Fibroblast of lung (primary cell): ENCODE results near the gene CAPN10. TPM values are rescaled to one million over a fixed set of nuclear protein-coding genes. Genes with fewer than 3 reads are reported as not detected.

ENCODE experiments used
- DNase-seq, 2 donors: peaks; one replicate each; pipeline versions ENCODE4 v3.0.0 to v3.0.0-alpha.2; 2010; ENCODE audit warnings: low read depth in 2 of 2
- H2AFZ ChIP-seq: 2 replicates; pipeline ENCODE4 v1.5.1; 2012; ENCODE audit warnings: low read length, control low read depth, inconsistent platforms
- H3K27ac ChIP-seq: 2 replicates; pipeline ENCODE4 v1.5.1; 2011; ENCODE audit warnings: low read length, control low read depth; ENCODE audit not compliant: insufficient read depth
- H3K27me3 ChIP-seq: 2 replicates; pipeline ENCODE4 v1.5.1; 2011; ENCODE audit warnings: mild to moderate bottlenecking, low read length; ENCODE audit not compliant: control insufficient read depth, insufficient read depth
- H3K36me3 ChIP-seq: 2 replicates; pipeline ENCODE4 v1.5.1; 2011; ENCODE audit warnings: low read length; ENCODE audit not compliant: control insufficient read depth, insufficient read depth
- H3K4me1 ChIP-seq: 2 replicates; pipeline ENCODE4 v1.5.1; 2011; ENCODE audit warnings: low read length; ENCODE audit not compliant: control insufficient read depth, insufficient read depth; ENCODE audit errors: extremely low read depth
- H3K4me2 ChIP-seq: 2 replicates; pipeline ENCODE4 v1.5.1; 2011; ENCODE audit warnings: low read length, control low read depth; ENCODE audit not compliant: insufficient read depth; ENCODE audit errors: extremely low read depth
- H3K4me3 ChIP-seq, 4 experiments: fragments of 200-600 bp in 1 of 4; sonication (generic) in 1 of 4; replicated peaks in 1 of 4; 2 replicates each; pipeline ENCODE4 v1.5.1; 2011 to 2016; ENCODE audit warnings: low read length in 4 of 4, low read depth in 3 of 4, mild to moderate bottlenecking in 3 of 4, control low read depth in 2 of 4, inconsistent platforms in 1 of 4, mixed read lengths in 1 of 4; ENCODE audit not compliant: insufficient read depth in 1 of 4; ENCODE audit errors: control extremely low read depth in 1 of 4
- H3K79me2 ChIP-seq: 2 replicates; pipeline ENCODE4 v1.5.1; 2012; ENCODE audit warnings: mild to moderate bottlenecking, low read length, inconsistent platforms; ENCODE audit not compliant: control insufficient read depth, insufficient read depth
- H3K9ac ChIP-seq: 2 replicates; pipeline ENCODE4 v1.5.1; 2011; ENCODE audit warnings: mild to moderate bottlenecking, low read length, control low read depth; ENCODE audit not compliant: insufficient read depth
- H3K9me3 ChIP-seq: 2 replicates; pipeline ENCODE4 v1.5.1; 2012; ENCODE audit warnings: low read depth, low read length; ENCODE audit not compliant: control insufficient read depth, insufficient read depth
- H4K20me1 ChIP-seq: 2 replicates; pipeline ENCODE4 v1.5.1; 2011; ENCODE audit warnings: low read length; ENCODE audit not compliant: control insufficient read depth, insufficient read depth; ENCODE audit errors: extremely low read depth
- EZH2 ChIP-seq: IDR thresholded peaks from 2 replicates; pipeline ENCODE4 v1.5.1; 2012; ENCODE audit warnings: low read length, control low read depth, mild to moderate bottlenecking; ENCODE audit errors: missing control alignments
- polyA plus RNA-seq, 2 donors: library from polyadenylated mRNA; depleted of rRNA in 1 of 2; stranded (reverse) in 1 of 2; unstranded in 1 of 2; fragments of >200 nt; gene quantifications; 2 replicates each; pipeline ENCODE4 v1.2.1, GENCODE V29; 2011 to 2012; ENCODE audit warnings: missing spikeins in 1 of 2
- total RNA-seq: library from RNA; depleted of rRNA; stranded (reverse); fragments of >200 nt; gene quantifications from 2 replicates; pipeline ENCODE4 v1.2.1, GENCODE V29; 2014
- TF ChIP-seq, protein P1 (sequence below), 2 donors: IDR thresholded peaks in 1 of 2; conservative IDR thresholded peaks in 1 of 2; 1 replicate in 1 of 2; 2 replicates in 1 of 2; pipeline ENCODE4 v1.5.1; 2011 to 2012; ENCODE audit warnings: low read length in 2 of 2, control low read depth in 1 of 2, inconsistent platforms in 1 of 2, low read depth in 1 of 2, mild to moderate bottlenecking in 1 of 2

CAPN10 gene
- total and polyA plus RNA-seq, 2 donors (not counting 1 experiment from before 2014, with no cell fraction given): 3.6 to 23.0 TPM

DNA sequence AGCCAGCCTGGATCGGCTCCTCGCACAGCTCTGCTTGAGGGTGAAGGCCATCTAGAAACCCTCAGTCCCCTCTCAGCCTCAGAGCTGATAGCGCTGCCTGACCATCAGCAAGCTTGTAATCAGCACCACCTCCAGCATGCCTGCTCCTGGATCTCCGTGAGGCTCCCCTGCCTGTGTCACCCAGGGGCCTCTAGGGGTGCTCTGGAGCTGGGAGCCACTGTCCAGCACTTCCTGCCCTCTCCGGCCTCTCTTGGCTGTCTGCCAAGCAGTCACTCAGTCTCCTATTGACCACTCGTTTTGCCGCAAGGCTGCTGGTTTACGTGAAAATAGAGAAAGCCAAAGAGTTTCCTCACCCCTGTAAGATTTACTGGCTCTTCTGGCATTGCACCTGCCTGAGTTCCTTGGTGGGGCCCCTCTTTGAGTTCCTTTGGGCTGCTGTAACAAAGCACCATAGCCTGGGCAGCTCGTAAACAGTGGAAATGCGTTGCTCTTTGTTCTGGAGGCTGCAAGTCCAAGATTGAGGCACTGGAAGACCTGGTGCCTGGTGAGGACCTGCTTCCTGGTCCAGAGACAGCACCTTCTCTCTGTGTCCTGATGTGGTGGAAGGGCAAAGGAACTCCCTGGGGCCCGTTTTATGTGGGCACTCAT lies 17.9 kb downstream of the CAPN10 start:
- H3K4me2 ChIP-seq: no peak overlapping the region
- TF ChIP-seq, protein P1, sequence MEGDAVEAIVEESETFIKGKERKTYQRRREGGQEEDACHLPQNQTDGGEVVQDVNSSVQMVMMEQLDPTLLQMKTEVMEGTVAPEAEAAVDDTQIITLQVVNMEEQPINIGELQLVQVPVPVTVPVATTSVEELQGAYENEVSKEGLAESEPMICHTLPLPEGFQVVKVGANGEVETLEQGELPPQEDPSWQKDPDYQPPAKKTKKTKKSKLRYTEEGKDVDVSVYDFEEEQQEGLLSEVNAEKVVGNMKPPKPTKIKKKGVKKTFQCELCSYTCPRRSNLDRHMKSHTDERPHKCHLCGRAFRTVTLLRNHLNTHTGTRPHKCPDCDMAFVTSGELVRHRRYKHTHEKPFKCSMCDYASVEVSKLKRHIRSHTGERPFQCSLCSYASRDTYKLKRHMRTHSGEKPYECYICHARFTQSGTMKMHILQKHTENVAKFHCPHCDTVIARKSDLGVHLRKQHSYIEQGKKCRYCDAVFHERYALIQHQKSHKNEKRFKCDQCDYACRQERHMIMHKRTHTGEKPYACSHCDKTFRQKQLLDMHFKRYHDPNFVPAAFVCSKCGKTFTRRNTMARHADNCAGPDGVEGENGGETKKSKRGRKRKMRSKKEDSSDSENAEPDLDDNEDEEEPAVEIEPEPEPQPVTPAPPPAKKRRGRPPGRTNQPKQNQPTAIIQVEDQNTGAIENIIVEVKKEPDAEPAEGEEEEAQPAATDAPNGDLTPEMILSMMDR (conservative IDR thresholded peaks at IDR 0.05 in 1 of 2, IDR thresholded peaks at IDR 0.05 in 1 of 2; ENCODE audit: low read depth in 1 of 2, low read length in 2 of 2): peak; percentile 45 to 65
- no peak for TF ChIP-seq EZH2
- no peak overlapping the region for H3K4me3 ChIP-seq
- no peak overlapping the region for H2AFZ ChIP-seq
- H3K4me1 ChIP-seq: no peaks in the 10 kb centered on the region
- no peaks in the 10 kb centered on the region for H3K79me2 ChIP-seq
- no peak overlapping the region for H3K27ac ChIP-seq
- no peaks in the 10 kb centered on the region for H4K20me1 ChIP-seq
- DNase-seq: peak; percentile 36 to 65
- no peak overlapping the region for H3K9ac ChIP-seq
- H3K9me3 ChIP-seq: no peaks in the 10 kb centered on the region
- H3K27me3 ChIP-seq: no peaks in the 10 kb centered on the region
- H3K36me3 ChIP-seq: no peaks in the 10 kb centered on the region

DNA sequence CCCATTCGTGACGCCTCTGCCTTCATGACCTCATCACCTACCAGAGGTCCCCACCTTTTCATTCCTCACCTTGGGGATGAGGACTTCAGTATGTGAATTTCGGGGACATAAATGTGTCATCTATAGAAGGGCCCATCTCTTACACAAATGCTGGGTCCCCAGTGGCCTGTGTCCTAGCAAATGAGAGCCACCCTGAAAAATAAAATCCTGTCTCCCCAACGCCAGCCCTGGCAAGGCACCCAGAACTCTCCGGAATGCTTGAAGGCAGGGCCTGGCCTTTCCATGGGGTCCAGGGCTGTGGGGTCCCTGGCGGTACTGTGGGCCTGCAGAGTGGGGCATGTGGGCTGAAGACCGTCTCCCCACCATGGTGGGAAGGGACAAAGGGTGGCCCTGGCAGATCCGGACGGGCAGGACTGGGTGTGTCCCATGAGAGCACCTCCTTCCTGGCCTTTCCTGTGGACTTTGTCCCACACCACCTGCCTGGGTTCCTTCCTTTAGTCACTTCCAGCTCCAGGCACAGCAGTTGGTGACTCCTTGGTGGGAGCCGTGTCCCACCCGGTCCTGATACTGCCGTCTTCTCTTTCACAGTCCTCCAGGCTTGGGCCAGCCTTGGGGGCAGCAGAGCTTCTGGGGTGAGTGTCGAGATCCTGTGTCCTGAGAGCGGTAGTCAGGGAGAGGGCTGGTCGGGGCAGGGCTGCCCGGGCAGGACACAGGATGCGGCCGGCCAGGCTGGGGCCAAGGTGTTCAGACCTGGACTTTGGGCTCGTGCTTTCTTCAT lies 18.6 kb downstream of the CAPN10 start:
- no peak for DNase-seq

More for the DNA sequence above, 18.6 kb downstream of the CAPN10 start:
- Histone ChIP-seq H3K4me1 (no peaks in the 10 kb centered on the region), H3K4me2 (no peak overlapping the region), H3K36me3 (no peaks in the 10 kb centered on the region), H3K27ac (no peak overlapping the region), H3K9ac (no peak overlapping the region), H3K9me3 (no peaks in the 10 kb centered on the region), H3K27me3 (no peaks in the 10 kb centered on the region), H2AFZ (no peak overlapping the region), H4K20me1 (no peaks in the 10 kb centered on the region), H3K79me2 (no peaks in the 10 kb centered on the region), H3K4me3 (no peak overlapping the region)
- TF ChIP-seq EZH2: no peak
- TF ChIP-seq, protein P1 (conservative IDR thresholded peaks at IDR 0.05 in 1 of 2, IDR thresholded peaks at IDR 0.05 in 1 of 2; ENCODE audit: low read depth in 1 of 2, low read length in 2 of 2): no peak
